Gastrocnemius medialis (tissue), 4 donors: ENCODE data around the gene MUL1.

ENCODE experiments used
- POLR2A ChIP-seq, 2 donors: fragments of 450-650 bp; IDR thresholded peaks; one replicate each; pipeline ENCODE4 v1.6.1; 2017; ENCODE audit warnings: antibody characterized with exemption in 2 of 2, mild to moderate bottlenecking in 2 of 2, moderate library complexity in 2 of 2
- TF ChIP-seq, protein P1 (sequence below), 5 experiments: fragments of 450-650 bp in 3 of 5; fragments of 200-600 bp in 2 of 5; sonication (generic) in 2 of 5; IDR thresholded peaks in 4 of 5; conservative IDR thresholded peaks in 1 of 5; 1 replicate in 4 of 5; 2 replicates in 1 of 5; pipeline ENCODE4 v1.5.1; 2016 to 2019; ENCODE audit warnings: antibody characterized with exemption in 5 of 5, mild to moderate bottlenecking in 3 of 5, moderate library complexity in 3 of 5

- TF ChIP-seq, protein P1, sequence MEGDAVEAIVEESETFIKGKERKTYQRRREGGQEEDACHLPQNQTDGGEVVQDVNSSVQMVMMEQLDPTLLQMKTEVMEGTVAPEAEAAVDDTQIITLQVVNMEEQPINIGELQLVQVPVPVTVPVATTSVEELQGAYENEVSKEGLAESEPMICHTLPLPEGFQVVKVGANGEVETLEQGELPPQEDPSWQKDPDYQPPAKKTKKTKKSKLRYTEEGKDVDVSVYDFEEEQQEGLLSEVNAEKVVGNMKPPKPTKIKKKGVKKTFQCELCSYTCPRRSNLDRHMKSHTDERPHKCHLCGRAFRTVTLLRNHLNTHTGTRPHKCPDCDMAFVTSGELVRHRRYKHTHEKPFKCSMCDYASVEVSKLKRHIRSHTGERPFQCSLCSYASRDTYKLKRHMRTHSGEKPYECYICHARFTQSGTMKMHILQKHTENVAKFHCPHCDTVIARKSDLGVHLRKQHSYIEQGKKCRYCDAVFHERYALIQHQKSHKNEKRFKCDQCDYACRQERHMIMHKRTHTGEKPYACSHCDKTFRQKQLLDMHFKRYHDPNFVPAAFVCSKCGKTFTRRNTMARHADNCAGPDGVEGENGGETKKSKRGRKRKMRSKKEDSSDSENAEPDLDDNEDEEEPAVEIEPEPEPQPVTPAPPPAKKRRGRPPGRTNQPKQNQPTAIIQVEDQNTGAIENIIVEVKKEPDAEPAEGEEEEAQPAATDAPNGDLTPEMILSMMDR (IDR thresholded peaks at IDR 0.05 in 4 of 5, conservative IDR thresholded peaks at IDR 0.05 in 1 of 5), result no peak
- no peak for TF ChIP-seq POLR2A (IDR thresholded peaks at IDR 0.05)
Observed at GRCh38 chr1:20540281-20540680, 32.3 kb upstream of the MUL1 start.
